ENCODE results near the gene LCAT.

Gene LCAT

GRCh38 chr16:67968400-67969253 is 24.7 kb upstream of the LCAT start, which contains the start of gene SLC12A4:
SLC12A4 (minus strand) TSS chr16:67968637; CDS start chr16:67968553, 84 bp downstream.
- DNase-seq (ENCODE audit: low read depth): peak; percentile 64

- no peak for DNase-seq (ENCODE audit: low read depth)
These were observed 24.1 kb upstream of the LCAT start for GRCh38 chr16:67967958-67968399.

- DNase-seq (ENCODE audit: low read depth): no peak
These were observed 23.4 kb upstream of the LCAT start for GRCh38 chr16:67967183-67967957.

GRCh38 chr16:67966549-67967182 is 22.7 kb upstream of the LCAT start:
- no peak for DNase-seq (ENCODE audit: low read depth)

GRCh38 chr16:67965668-67966548 is 22.0 kb upstream of the LCAT start:
- DNase-seq (ENCODE audit: low read depth): no peak

- no peak for DNase-seq (ENCODE audit: low read depth)
These were observed 20.7 kb upstream of the LCAT start for GRCh38 chr16:67964477-67965131.

- DNase-seq (ENCODE audit: low read depth): no peak
These were observed 19.9 kb upstream of the LCAT start for GRCh38 chr16:67963662-67964321.

- no peak for DNase-seq (ENCODE audit: low read depth)
These were observed 19.4 kb upstream of the LCAT start for GRCh38 chr16:67963292-67963661.

GRCh38 chr16:67962135-67962534 is 18.2 kb upstream of the LCAT start:
- no peak for DNase-seq (ENCODE audit: low read depth)

GRCh38 chr16:67961551-67961957 is 17.6 kb upstream of the LCAT start:
- no peak for DNase-seq (ENCODE audit: low read depth)

- DNase-seq (ENCODE audit: low read depth): peak; percentile 49
These were observed 15.8 kb upstream of the LCAT start for GRCh38 chr16:67959536-67960329.

- no peak for DNase-seq (ENCODE audit: low read depth)
These were observed 13.7 kb upstream of the LCAT start for GRCh38 chr16:67957622-67958021.

GRCh38 chr16:67954421-67955196 is 10.7 kb upstream of the LCAT start:
- no peak for DNase-seq (ENCODE audit: low read depth)

GRCh38 chr16:67953641-67954375 is 9.9 kb upstream of the LCAT start:
- no peak for DNase-seq (ENCODE audit: low read depth)

- DNase-seq (ENCODE audit: low read depth): no peak
These were observed 7.6 kb upstream of the LCAT start for GRCh38 chr16:67951485-67951884.

GRCh38 chr16:67950335-67950843 is 6.5 kb upstream of the LCAT start:
- DNase-seq (ENCODE audit: low read depth): no peak

GRCh38 chr16:67949645-67950044 is 5.7 kb upstream of the LCAT start:
- no peak for DNase-seq (ENCODE audit: low read depth)

GRCh38 chr16:67948015-67948414 is 4.1 kb upstream of the LCAT start:
- no peak for DNase-seq (ENCODE audit: low read depth)
